GM19397 (cell line): Measurements from ENCODE around the gene AOAH.

Source experiments
- ATAC-seq: cut with Tn5 transposase; IDR thresholded peaks from one replicate; pipeline ENCODE4 v1.9.1; 2021; ENCODE audit warnings: mild to moderate bottlenecking, moderate library complexity; ENCODE audit not compliant: unreplicated experiment

AOAH gene

DNA sequence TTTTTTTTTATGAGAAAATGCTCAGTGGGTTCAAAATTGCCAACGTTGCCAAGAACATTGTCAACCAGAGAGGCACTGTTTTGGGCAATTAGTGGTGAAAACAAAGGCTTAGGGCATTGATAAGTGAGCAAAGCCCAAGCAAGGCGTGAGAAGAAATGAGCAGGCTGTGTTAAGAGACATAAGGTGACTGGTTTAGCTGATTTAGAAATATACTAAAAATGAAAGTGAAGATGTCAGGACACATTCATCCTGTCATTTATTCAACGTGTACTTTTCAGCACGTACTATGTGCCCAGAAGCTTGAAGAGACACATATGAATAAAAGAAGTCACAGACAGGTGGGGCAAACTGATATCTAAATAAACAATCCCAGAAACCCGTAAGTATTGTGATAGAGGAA lies 31.8 kb downstream of the AOAH start:
- ATAC-seq = no peak

GRCh38 chr7:36691983-36692382 lies 32.3 kb downstream of the AOAH start:
- no peak for ATAC-seq

GRCh38 chr7:36690514-36691187 lies 33.6 kb downstream of the AOAH start:
- no peak for ATAC-seq

DNA sequence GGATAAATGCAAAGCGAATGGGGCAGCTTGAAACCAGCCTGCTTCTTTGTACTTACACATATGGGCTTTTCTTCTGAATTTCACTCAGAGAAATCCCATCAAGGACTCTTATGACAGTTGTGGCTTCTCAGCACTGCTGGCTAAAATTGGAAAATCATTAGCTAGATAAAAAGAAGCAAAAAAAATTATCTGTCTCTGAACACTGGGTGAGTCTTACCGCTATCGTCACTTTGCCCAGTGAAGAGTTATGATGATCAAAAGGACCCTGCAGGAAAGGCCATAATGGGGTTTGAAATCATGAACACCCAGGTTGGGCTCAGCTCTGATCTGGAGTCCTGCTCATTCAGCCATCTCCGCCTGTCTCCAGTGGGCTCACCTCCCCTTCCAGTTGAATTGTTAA lies 34.3 kb downstream of the AOAH start:
- ATAC-seq = no peak

DNA sequence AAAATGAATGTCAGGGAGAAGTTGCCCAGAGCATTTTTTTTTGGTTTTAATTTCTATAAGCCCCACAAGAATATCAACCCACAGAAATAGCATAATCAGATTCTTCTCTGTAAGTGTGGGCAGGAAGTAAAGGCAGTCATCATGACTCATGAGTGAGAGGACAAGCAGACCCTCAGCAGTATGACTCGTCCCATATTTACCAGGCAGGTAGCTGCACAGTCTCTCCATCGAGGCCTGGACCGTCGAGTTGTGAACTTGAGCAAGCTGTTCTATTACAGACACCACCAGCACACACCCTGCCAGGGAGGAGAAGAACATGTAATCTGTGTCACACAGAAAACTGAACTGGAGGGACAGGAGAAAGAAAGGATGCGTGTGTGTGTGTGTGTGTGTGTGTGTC lies 37.8 kb downstream of the AOAH start:
- no peak for ATAC-seq

GRCh38 chr7:36684954-36685353 lies 39.3 kb downstream of the AOAH start:
- no peak for ATAC-seq

DNA sequence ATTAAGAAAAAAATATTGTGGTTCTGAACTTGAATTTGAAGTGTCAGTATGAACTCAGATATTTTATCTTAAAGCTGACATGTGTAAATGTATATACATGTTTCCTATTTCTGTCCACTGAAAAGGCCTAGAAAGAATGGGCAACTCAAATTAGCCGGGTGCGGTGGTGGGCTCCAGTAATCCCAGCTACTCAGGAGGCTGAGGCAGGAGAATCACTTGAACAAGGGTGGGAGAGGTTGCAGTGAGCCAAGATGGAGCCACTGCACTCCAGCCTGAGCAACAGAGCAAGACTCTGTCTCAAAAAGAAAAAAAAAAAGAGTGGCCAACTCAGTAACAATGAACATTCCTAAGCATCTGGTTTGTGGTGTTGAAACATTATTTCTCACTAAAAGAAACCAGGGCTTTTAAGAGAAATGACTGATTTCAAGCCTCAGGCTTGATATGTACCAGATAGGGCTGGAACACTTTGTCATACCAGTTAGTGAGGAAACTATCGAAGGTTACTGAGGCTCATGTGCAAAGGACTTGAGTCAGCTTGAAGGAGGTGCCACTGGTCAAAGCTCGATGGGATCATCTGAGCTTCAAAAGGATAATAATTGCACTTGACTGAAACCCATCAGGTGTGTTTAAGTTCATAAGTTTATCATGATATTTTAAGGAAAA lies 40.5 kb downstream of the AOAH start:
- no peak for ATAC-seq

DNA sequence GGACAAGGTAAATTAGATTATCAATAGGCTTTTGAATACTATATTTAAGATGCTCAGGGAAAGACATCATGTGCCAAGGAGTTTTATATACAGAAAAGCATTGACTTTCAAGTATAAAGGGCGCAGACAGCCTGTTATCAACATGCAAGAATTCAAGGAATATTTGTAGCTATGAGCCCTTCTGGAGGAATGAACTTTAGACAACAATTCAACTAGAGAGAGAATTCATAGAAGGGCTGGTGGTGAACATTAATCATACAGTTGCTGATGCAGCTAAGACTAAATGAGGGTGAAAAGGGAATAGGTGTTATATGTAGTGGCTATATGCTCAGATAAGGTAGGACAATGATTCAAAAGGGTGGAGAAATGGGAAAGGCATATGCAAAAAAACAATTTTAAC lies 41.2 kb downstream of the AOAH start:
- ATAC-seq = no peak

GRCh38 chr7:36682102-36682501 lies 42.2 kb downstream of the AOAH start:
- no peak for ATAC-seq

- ATAC-seq = no peak
These were observed 46.4 kb downstream of the AOAH start for GRCh38 chr7:36677769-36678437.

- ATAC-seq = no peak
These were observed 50.6 kb downstream of the AOAH start for GRCh38 chr7:36673703-36674102.

GRCh38 chr7:36671432-36671829 lies 52.9 kb downstream of the AOAH start:
- ATAC-seq = no peak

DNA sequence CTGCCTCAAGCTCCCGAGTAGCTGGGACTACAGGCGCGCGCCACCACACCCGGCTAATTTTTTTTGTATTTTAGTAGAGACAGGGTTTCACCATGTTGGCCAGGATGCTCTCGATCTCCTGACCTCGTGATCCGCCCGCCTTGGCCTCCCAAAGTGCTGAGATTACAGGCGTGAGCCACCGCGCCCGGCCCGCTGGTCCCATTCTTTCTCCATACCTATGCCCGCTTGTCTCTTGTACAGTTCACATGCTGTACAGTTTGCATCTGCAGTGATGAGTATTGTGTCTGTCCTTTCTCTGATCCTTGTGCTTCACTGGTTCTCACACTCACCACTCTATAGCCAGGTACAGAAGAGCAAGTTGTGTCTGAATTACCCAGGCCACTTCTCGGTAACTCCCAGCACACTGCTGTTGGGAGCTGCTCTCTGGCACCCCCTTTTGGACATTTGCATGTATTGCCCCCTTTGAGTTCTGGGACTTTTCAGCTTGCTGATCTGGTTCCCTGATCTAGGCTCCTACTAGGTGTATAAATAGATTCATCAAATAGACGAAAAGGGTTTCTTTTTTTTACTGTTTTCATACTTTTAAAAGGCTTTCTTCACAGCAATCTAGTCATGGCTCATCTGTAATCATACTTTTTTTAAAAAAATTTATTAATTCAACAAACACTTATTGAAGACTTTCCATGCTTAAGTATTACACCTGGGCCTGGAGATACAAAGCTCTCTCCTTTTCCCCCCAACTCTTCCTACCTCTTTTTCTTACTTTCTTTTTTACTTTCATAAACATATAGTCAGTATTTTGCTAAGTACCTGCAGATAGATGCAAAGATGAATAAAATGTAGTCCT lies 53.5 kb downstream of the AOAH start:
- ATAC-seq = peak; percentile 68

GRCh38 chr7:36668750-36669149 lies 55.5 kb downstream of the AOAH start:
- no peak for ATAC-seq

DNA sequence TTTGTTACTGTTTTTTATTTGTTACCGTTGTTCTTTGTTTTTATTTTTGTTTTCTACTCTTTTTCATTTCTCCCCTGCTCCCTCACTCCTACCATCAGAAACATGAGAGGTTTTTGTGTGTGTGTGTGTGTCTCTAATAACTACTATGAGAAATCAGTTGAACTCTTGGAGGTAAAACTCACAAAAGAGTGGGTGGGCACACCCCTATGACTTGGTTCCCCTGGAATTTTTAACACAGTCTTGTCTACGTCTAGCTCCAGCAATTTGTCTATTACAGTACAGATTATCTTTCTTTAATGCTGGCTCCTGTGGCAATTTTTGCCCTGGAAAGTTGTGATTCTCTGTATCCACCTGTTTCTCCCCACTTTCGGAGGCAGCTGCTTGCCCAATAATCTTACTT lies 56.2 kb downstream of the AOAH start:
- ATAC-seq = no peak

- no peak for ATAC-seq
These were observed 57.1 kb downstream of the AOAH start for GRCh38 chr7:36667007-36667745.

DNA sequence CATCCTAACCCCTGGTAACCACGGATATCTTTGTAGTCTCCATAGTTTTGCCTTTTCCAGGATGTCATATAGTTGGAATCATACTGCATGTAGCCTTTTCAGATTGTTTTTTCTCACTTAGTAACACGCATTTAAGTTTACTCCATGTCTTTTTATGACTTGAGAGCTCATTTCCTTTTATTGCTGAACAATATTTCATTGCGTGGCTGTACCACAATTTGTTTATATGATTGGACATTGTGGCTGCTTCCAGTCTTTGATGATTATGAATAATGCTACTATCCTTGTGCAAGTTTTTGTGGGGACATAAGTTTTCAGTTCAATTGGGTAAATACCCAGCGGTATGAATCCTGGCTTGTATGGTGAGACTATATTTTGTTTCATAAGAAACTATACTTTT lies 60.8 kb downstream of the AOAH start:
- ATAC-seq = no peak

DNA sequence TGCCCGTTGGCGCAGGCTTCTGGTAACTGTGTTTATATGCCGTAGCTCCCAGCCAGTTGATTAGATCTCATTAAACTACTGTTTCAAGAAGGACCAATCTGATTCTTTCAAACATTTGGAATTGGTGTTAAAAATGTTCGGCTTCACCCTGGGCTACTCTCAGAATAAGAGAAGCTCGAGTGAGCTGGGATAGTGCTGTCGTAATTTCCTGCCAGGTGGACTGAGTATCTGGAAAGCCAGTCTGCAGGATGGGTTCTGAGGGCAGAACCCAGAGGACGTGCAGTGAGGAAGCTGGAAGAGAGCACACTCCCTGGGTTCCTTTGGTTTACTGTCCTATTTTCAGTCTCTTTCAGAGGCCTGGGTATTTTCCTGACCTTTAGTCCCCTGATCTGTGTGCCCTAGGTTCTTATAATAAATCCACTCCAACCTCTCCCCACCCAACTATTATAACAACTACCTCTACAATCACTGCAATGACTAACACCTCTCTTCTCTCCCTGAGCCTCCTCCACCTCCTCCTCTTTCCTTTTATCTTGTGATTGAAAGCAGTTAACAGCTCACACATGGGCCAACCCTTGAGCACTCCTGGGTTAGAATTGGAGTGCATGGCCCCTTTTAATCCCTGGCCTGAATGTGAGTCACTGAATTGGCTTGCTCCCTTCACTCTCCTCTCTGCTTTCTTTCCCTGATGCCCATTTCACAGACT lies 63.0 kb downstream of the AOAH start:
- ATAC-seq = no peak

- no peak for ATAC-seq
These were observed 64.5 kb downstream of the AOAH start for GRCh38 chr7:36659638-36660341.

GRCh38 chr7:36659172-36659516 lies 65.2 kb downstream of the AOAH start:
- ATAC-seq = no peak
